IPS-NIHi11 (cell line): ENCODE data around the gene PEMT.

Experiments used
- DNase-seq: peaks from one replicate; pipeline ENCODE4 v3.0.0; 2012; ENCODE audit warnings: mixed read lengths, low spot score

The PEMT gene

GRCh38 chr17:17570798-17571716 is 20.5 kb downstream of the PEMT start:
- DNase-seq = no peak

- DNase-seq = peak; percentile 70
Observed at GRCh38 chr17:17570140-17570797, 21.2 kb downstream of the PEMT start.

GRCh38 chr17:17569691-17570090 is 21.8 kb downstream of the PEMT start:
- DNase-seq = no peak

GRCh38 chr17:17568772-17569195 is 22.7 kb downstream of the PEMT start:
- DNase-seq = peak; percentile 95

- DNase-seq = no peak
Observed at GRCh38 chr17:17567631-17568030, 23.9 kb downstream of the PEMT start.

- DNase-seq = no peak
Observed at GRCh38 chr17:17566896-17567513, 24.5 kb downstream of the PEMT start.

GRCh38 chr17:17565471-17566339 is 25.8 kb downstream of the PEMT start:
- no peak for DNase-seq

GRCh38 chr17:17564896-17565295 is 26.6 kb downstream of the PEMT start:
- peak; percentile 63 for DNase-seq

- DNase-seq = no peak
Observed at GRCh38 chr17:17564323-17564722, 27.2 kb downstream of the PEMT start.

- DNase-seq = no peak
Observed at GRCh38 chr17:17563530-17563929, 28.0 kb downstream of the PEMT start.

GRCh38 chr17:17562146-17562511 is 29.4 kb downstream of the PEMT start:
- DNase-seq = no peak

GRCh38 chr17:17561408-17562145 is 29.9 kb downstream of the PEMT start:
- DNase-seq = no peak

GRCh38 chr17:17560975-17561374 is 30.5 kb downstream of the PEMT start:
- no peak for DNase-seq

- no peak for DNase-seq
Observed at GRCh38 chr17:17560167-17560566, 31.3 kb downstream of the PEMT start.

- DNase-seq = no peak
Observed at GRCh38 chr17:17559164-17559563, 32.3 kb downstream of the PEMT start.

- DNase-seq = no peak
Observed at GRCh38 chr17:17558431-17558830, 33.1 kb downstream of the PEMT start.

- no peak for DNase-seq
Observed at GRCh38 chr17:17557796-17558195, 33.7 kb downstream of the PEMT start.

GRCh38 chr17:17556671-17557070 is 34.8 kb downstream of the PEMT start:
- DNase-seq = no peak

GRCh38 chr17:17555906-17556305 is 35.6 kb downstream of the PEMT start:
- DNase-seq = no peak

- DNase-seq = no peak
Observed at GRCh38 chr17:17555151-17555550, 36.4 kb downstream of the PEMT start.

- no peak for DNase-seq
Observed at GRCh38 chr17:17554266-17554665, 37.2 kb downstream of the PEMT start.
